ENCODE data around the gene ELANE.
"Not testable (repeated sequence)": the region's sequence is repeated elsewhere in the genome, so short reads cannot be mapped to it uniquely, and the experiment has no call there.

ELANE gene

DNA sequence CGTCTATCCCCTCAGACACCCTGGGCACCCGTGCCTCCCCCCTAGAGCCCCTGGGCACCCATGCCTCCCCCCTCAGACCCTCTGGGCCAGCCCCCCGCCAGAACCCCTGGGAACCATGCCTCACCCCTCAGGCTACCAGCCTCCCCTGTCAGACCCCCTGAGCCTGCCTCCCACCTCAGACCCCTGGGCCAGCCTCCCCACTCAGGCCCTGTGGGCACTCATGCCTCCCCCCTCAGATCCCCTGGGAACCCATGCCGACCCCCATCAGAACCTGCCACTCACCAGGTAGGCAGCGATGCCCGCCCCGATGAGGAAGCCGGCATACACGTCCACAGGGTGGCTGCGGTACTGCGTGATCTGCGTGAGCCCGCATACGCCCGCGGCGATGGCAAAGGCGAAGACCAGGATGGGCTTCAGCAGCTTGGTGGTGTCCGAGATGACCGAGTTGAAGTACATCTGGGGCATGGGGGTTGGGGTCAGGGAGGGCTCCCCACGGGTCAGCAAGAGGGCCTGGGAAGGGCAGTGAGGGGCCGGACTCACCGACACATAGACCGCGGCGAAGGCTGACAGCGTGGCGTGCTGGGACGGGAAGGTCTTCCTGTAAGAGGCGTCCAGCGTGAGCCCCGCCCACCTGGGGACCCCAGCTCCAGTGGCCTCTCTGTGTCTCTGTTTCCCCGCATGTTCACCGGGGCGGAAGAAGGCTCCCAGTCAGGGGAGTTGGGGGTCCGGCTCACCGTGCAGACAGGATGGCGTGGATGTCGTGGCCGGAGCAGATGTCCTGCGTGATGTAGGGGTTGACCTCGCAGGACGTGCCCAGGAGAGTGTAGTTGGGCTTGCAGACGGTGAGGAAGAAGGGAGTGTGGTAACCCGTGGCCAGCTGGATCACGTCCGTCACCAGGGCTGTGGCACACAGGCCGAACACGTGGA is 37.7 kb upstream of the ELANE start:
- DNase-seq = no peak

DNA sequence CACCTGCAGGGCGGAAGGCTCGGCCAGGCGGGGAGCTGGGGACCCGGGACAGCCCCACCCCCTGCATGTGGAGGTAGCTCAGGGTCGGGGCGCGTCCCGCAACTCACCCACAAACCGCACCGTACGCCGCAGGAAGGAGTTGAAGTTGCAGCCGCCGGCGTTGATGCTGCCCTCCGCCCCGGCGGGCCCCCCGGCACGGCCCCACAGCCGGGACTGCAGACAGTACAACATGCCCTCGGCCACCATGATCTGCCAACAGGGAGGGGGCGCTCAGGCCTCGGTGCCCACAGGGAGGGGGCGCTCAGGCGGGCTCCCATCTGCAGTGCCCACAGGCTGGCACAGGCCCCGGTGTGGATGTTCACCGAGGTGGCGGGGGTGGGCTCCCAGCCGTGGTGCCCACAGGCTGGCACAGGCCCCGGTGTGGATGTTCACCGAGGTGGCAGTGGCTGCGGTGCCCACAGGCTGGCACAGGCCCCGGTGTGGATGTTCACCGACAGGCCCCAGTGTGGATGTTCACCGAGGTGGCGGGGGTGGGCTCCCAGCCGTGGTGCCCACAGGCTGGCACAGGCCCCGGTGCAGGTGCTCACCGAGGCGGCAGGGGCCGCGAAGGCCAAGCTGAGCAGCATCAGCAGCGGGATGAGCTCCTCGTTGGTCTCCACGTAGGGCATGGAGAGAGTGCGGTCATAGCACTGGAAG is 36.9 kb upstream of the ELANE start:
- no peak for DNase-seq

DNA sequence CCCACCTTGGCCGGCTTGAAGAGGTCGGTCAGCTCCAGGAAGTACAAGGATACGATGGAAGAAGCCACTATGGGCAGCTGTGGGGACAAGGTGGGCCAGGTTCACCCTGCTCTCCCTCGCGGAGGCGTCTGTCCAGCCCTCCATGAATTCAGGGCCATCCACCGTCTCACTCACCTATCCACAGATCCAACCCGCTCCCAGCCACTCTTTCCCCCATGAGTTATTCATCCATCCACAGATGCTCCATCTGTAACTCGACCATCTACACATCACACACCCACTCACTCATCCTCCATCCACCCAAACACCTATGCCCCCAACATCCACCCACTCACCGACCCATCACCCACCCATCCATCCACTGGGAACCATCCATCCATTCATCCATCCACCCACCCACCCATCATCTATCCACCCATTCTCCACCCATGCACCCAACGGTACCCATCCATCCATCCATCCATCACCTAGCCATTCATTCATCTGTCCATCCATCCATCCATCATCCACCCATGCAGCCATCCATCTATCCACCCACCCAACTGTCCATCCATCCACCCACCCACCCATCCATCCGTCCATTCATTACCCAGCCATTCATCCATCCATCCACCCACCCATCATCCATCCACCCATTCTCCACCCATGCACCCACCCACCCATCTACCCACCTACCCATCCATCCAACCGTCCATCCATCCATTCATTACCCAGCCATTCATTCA is 36.2 kb upstream of the ELANE start:
- DNase-seq = no peak

DNA sequence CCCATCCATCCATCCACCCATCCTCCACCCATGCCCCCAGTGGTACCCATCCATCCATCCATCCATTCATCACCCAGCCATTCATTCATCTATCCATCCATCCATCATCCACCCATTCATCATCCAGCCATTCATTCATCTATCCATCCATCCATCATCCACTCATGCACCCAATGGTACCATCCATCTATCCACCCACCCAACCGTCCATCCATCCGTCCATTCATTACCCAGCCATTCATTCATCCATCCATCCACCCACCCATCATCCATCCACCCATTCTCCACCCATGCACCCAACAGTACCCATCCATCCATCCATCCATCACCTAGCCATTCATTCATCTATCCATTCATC is 35.6 kb upstream of the ELANE start:
- DNase-seq = no peak

DNA sequence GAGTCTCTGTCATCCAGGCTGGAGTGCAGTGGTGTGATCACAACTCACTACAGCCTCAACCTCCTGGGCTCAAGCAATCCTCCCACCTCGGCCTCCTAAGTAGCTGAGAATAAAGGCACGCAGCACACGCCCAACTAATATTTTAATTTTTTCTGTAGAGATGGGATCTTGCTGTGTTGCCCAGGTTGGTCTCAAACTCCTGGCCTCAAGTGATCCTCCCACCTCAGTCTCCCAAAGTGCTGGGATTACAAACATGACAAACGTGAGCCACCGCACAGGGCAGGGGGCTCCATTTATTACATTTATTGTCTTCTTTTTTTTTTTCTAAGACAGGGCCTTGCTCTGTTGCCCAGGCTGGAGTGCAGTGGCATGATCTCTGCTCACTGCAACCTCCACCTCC is 31.9 kb upstream of the ELANE start:
- DNase-seq = not testable (repeated sequence)

DNA sequence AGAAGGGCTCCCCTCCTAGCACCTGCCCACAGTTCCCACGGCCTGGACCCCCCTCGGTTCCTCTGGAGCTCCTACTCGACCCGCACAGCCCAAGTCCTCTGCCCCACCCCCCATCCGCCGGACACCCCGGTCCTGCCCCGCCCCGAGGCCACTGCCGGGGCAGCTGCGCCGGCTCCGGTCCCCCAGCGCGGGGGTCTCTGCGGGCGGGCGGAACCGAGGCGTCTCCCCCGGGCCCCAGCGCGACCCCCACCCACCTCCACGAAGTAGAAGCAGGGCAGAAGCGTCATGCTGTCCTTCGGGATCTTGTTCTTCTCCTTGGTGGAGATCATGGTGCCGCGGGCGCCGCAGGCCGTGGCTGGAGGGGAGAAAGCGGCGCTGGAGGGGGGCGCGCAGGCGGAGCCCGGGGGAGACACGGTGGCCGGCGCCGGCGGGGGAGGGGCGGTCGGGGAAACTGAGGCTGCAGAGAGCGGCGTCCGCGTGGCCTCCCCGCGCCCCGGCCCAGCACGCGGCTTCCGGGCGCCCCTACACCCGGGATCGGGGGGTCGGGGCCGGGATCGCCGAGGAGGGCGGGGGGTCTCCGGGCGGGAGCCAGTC is 30.8 kb upstream of the ELANE start:
- DNase-seq = no peak

DNA sequence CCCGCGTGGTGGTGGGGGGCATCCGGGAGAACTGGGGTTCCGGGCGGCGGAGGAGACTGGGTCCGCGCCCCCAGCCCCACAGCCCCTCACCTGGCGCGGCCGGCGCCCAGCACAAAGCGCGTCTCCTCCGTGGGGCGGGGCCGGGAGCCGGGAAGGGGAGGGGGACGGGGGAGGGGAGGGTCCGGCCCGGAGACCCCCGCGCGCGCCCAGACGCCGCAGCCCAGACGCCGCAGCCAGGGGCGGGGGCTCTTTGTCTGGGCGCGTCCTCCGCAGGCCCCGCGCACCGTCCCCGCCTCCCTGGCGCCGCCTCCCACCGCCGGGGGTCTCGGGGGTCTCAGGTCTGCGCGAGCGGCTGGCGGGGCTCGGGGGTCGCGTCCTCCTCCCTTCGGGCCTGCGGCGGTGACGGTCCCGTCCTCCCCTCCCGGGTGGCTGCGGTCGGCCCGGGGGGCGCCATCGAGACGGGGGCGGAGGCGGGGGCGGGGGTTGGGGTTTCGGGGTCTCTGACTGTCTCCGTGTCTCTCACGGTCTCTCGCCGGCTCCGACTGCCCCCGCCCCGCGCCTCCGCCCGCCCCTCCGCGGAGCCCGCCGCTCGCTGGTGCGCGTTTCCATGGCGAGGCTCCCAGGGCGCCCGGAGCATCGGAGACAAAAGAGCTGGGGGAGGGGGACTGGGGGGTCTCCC is 30.1 kb upstream of the ELANE start, which contains the start of gene PLPPR3:
Gene PLPPR3 (minus strand): TSS at position 131 of the 679 bp plus-strand sequence. CDS start 396 bp downstream, outside the sequence.
- DNase-seq = no peak

DNA sequence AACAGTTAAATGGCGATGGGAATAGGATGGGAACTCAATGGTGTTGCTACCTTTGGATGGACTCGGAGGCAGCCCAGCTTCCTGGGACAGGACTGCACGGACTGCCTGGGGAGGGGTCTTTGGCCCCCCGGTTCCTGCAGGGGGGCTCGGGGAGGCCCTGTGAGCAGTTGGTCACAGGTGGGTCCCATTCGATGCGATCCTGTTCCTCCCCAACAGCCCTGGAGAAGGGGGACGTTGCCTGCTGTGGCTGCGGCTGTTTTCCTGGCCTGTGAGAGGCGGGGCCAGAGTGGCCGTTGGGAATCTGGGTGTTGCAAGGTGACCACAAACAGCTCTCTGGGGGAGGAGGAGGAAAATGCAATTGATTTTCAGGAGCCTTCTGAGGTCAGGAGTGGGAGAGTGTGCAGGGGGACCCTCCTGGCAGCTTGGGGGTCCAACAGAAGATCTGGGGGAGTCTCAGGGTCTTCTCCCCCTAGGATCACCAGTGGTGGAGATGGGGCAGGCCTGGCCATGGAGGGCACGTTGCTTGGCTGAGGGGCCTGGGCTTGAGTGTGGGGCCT is 28.5 kb upstream of the ELANE start:
- no peak for DNase-seq

DNA sequence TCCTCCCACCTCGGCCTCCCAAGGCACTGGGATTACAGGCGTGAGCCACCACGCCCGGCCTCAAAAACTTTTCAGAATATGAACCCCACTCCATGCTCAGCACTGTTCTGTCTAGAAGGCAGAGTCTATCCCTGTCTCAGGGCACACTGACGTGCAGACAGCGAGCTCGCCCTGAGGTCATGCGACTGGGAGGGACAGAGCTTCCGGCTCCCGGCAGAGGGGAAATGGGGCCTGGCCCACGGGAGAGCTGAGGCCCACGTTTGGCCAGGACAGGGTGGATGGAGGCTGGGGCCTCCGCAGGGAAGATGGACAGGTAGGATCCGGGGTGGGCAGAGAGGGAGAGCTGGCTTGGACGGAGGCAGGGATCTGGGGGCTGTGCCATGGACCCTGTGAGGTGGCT is 27.2 kb upstream of the ELANE start:
- DNase-seq = no peak

DNA sequence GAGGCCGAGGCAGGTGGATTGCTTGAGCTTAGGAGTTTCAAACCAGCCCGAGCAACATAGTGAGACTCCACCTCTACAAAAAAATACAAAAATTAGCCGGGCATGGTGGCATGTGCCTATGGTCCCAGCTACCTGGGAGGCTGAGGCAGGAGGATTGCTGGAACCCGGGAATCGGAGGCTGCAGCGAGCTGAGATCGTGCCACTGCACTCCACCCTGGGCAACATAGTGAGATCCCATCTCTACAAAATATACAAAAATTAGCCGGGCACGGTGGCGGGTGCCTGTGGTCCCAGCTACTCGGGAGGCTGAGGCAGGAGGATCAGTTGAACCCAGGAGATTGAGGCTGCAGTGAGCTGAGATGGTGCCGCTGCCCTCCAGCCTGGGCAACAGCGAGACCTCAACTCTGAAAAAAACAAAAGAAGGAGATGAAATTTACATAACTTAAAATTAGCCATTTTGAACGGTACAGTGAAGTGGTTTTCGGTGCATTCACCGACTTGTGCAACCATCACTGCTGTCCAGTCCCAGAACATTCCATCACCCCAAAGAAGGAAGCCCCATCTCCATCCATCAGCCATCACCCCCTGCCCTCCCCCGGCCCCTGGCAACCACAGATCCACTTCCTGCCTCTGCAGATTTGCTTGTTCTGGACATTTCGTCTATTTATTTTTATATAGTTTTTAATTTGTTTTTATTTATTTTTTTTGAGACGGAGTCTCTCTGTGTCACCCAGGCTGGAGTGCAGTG is 26.0 kb upstream of the ELANE start:
- no peak for DNase-seq

DNA sequence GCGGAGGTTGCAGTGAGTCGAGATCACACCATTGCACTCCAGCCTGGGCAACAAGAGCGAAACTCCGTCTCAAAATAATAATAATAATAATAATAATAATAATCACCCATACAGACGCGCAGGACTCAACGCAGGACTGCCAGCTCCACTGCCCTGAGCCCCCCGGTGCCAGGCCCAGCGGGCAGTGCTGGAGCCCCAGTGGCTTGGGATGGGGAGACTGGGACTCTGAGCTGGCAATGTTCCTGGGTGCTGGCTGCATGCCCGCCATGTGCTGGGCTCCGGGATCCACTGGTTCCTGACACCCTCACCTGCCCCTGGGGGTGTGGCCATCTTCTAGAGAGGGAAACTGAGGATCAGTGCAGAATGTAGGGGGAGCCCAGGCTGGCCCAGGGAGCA is 24.8 kb upstream of the ELANE start:
- DNase-seq = no peak

DNA sequence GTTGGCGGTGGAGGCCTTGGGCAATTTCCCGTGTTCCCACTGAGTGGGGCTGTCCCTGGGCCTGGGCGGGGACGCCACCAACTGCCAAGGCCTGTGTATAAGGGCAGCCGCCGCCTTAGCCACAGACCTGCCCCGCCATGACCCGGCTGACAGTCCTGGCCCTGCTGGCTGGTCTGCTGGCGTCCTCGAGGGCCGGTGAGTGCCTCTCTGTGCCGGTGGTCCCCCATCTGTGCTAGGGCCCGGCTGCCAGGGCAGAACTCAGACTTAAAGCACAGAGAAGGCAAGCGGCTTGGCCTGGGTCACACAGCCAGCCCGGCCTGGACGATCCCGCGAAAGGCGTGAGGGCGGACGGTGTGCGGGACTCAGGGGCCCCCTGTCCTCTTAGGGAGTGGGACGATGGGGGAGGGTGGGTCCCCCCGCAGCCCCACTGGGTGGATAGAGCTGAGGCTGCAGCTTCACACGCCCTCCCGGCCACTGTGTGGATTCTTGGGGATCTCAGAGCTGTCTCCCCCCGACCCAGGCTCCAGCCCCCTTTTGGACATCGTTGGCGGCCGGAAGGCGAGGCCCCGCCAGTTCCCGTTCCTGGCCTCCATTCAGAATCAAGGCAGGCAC is 24.3 kb upstream of the ELANE start, which contains the start of gene AZU1:
Gene AZU1 (plus strand): TSS at position 128 of the 612 bp plus-strand sequence. CDS start 10 bp downstream, at position 138.
- no peak for DNase-seq

DNA sequence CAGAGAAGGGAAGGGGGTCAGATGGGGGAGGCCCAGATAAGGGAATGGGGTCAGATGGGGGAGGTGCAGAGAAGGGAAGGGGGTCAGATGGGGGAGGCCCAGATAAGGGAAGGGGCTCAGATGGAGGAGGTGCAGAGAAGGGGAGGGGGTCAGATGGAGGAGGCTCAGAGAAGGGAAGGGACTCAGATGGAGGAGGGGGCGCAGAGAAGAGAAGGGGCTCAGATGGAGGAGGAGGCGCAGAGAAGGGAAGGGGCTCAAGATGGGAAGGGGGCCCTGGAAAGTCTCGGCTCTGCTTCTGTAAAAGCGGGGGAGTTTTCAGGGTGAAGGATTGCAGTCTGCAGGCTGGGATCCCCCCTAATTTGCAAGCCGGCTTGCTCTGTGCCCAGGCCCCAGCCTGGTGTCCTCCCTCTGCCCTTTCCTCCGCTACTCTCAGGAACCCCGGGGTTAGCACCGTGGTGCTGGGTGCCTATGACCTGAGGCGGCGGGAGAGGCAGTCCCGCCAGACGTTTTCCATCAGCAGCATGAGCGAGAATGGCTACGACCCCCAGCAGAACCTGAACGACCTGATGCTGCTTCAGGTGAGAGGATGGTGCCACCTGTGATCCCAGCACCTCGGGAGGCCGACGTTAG is 22.9 kb upstream of the ELANE start:
- DNase-seq = no peak

DNA sequence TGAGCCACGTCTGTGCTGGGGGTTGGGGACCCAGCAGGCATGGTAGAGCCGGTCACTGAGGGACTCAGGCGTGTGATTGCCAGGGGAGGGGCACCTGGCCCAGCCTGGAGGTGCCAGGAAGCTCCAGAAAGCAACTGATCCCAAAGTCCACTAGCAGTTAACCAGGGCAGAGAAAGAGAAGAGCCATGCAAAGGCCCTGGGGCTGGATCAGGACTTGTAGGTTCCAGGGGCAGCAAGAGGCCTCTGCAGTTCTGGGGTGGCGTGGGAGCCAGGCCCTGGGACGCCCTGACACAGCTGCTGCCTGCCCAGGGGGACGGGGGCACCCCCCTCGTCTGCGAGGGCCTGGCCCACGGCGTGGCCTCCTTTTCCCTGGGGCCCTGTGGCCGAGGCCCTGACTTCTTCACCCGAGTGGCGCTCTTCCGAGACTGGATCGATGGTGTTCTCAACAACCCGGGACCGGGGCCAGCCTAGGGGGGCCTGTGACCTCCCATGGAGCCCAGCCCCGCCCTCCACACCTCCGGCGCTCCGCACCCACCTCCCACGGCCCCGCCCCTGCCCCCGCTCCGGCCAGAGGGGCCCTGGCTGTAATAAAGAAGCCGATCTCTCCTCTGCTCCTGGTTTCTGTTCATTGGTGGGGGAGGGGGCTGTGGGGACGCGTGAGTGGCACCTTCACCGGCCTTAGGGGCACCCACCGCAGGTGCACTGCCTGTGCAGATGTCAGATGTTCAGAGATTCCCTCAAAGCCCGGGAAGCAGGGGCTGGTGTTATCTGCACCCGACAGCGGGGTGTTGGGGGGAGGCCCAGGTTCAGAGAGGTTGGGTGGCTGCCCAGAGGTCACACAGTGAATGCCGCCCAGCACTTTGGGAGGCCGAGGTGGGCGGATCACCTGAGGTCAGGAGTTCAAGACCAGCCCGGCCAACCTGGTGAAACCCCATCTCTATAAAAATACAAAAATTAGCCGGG is 20.4 kb upstream of the ELANE start:
- DNase-seq = no peak

DNA sequence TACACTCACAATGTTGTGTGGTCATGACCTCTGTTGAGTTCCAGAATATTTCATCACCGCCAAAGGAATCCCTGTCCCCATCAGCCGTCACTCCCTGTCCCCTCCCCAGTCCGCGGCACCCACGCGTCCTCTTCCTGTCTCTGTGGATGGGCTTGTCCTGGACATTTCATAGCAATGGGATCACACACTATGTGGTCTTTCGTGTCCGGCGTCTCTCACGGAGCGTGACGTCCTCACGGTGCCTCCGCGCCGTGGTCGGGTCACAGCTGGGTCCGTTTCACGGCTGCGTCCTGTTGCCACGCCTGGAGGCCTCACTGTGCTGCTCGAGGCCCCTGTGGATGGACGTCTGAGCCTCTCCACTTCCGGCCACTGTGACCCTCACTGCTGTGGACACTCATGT is 17.9 kb upstream of the ELANE start:
- no peak for DNase-seq

DNA sequence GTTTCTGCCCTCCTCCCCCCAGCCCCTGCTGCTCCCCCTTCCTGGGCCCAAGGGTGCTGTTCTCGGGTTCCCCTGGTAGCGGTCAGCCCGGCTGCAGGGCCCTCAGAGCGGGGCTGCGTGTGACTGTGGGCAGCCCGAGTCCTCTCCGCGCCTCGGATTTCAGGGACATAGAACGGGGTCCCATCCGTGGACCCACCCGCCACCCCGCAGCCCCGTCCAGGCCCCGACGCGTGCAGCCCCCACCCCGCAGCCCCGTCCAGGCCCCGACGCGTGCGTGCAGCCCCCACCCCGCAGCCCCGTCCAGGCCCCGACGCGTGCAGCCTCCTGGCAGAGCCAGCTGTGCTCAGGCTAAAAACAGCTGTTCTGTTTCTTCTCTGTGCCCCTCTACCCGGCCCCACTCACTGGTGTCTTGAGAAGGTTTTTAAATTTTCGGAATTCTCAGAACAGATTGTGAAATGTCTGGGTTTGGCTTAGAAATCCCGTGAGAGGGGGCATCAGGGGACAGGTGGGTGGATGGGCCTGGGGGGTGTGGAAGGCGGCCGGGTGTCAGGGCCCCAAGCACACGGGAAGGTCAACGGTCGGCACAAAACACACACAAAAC is 16.8 kb upstream of the ELANE start:
- DNase-seq = no peak

DNA sequence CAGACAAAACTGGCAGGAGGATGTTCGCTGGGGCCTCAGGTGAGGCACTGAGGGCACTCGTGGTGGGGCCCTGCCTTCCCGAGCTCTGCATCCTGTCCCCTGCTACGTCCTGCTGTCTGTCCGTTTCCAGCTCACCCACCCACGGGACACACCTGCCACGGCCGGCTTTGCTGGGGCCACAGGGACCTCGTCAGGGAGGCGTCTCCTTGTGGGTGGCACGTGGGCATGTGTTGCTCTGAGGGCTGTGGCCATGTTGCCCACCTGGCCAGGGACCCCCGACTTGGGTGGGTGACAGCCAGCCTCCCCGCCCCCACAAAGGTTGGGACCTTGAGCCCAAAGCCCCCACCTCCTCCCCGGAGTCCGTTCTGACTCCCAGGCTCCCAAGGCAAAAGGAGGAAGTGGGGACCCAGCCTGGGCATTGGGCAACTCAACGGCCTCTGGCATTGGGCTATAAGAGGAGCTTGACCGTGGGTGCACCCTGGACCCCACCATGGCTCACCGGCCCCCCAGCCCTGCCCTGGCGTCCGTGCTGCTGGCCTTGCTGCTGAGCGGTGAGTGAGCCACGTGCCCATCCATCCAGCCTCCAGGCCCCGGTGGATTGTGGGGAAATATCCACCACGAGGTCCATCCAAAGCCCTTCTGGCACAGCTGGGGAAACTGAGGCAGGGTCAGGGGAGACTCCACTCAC is 11.4 kb upstream of the ELANE start, which contains the start of gene PRTN3:
Gene PRTN3 (plus strand): TSS at position 481 of the 688 bp plus-strand sequence. CDS start 10 bp downstream, at position 491.
- no peak for DNase-seq

DNA sequence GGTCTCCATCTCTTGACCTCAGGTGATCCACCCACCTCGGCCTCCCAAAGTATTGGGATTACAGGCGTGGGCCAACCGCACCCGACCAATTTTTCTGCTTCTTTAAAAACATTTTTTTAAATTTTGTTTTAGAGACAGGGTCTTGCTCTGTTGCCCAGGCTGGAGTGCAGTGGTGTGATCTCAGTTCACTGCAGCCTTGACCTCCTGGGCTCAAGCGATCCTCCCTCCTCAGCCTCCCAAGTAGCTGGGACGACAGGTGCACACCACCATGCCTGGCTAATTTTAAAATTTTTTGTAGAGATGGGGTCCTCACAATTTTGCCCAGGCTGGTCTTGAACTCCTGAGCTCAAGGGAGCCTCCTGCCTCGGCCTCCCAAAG is 9.3 kb upstream of the ELANE start:
- DNase-seq = not testable (repeated sequence)

Measured in stimulated activated CD4-positive, alpha-beta T cell treated with anti-CD3 and anti-CD28 coated beads, Interleukin-4, amount 100 ng/mL, for 24 hours (primary cell).